ENCODE results near the gene SLX4IP. TPM values are rescaled to one million over a fixed set of nuclear protein-coding genes. Genes with fewer than 3 reads are reported as not detected.

The SLX4IP gene
- total RNA-seq (2014; rRNA removed) (6.4 and 7.1 TPM in 2 replicates), Bru-seq, nascent RNA (percentile 75 among the genes with signal in this experiment), BruChase-seq, experiment 1, labeled RNA remaining after a 6-hour chase (percentile 60 among the genes with signal in this experiment), BruChase-seq, experiment 2, labeled RNA remaining after a 2-hour chase (percentile 72 among the genes with signal in this experiment)
- long read RNA-seq, partial matches to known transcripts: 1 of 20 reads
- long read RNA-seq, other reads (novel, unspliced or antisense): 19 of 20 reads

- H3F3A ChIP-seq (ENCODE audit: low read length, unreplicated experiment): no peaks in the 10 kb centered on the region
- no peaks in the 10 kb centered on the region for H3K27me3 ChIP-seq (ENCODE audit: low read length)
- peak within 1 kb of the TSS; percentile 91 for H3K9ac ChIP-seq (ENCODE audit: low read length)
- H3K4me1 ChIP-seq (ENCODE audit: insufficient read depth, low read length): peaks cover 36% of the 10 kb centered on the region
- peaks cover 79% of the 10 kb centered on the region for H3K79me2 ChIP-seq (ENCODE audit: low read length)
- peak within 1 kb of the TSS; percentile 91 for H2AFZ ChIP-seq (ENCODE audit: low read length)
- ATAC-seq (peak; percentile 68), DNase-seq (peak; percentile 98)
- BruUV-seq (replicated peaks): TSS peak; percentile 83
- H4K20me1 ChIP-seq (ENCODE audit: low read length): no peaks in the 10 kb centered on the region
- no peaks in the 10 kb centered on the region for H3K36me3 ChIP-seq (ENCODE audit: low read depth, low read length)
- POLR2A ChIA-PET (ENCODE audit: unreplicated experiment): interaction anchor here (0.5 to 0.7 kb wide), 7 partner anchors 14 to 1400 kb away, joined by 3 to 6 read pairs (median 4); no protein-coding TSS in a partner anchor
- H3K4me2 ChIP-seq (ENCODE audit: low read length): peak within 1 kb of the TSS; percentile 96
- no peaks in the 10 kb centered on the region for H3K9me3 ChIP-seq (ENCODE audit: low read length)
- TF ChIP-seq EZH2 (IDR thresholded peaks at IDR 0.05; ENCODE audit: low read length, unreplicated experiment): no peak
- TF ChIP-seq EZH2phosphoT487 (IDR thresholded peaks at IDR 0.05; ENCODE audit: borderline replicate concordance, low read length): no peak
- H3K27ac ChIP-seq (ENCODE audit: low read length): peak within 1 kb of the TSS; percentile 79
- intact Hi-C loops (cut with micrococcal nuclease): loop anchor here (1.0 to 5.0 kb wide), 4 partner anchors 20 to 832 kb away; partner anchors contain the start of gene JAG1
- H3K9me2 ChIP-seq (replicated peaks; ENCODE audit: low read length): no peaks in the 10 kb centered on the region
- CTCF ChIA-PET: interaction anchor here (0.6 kb wide), 1 partner anchor 1676 kb away, joined by 9 read pairs; no protein-coding TSS in a partner anchor
- H3K4me3 ChIP-seq (ENCODE audit: low read length): peak within 1 kb of the TSS; percentile 73
These were observed at the start of gene SLX4IP for GRCh38 chr20:10434832-10435812. Gene SLX4IP, plus strand, starts transcription at chr20:10435305. Its CDS starts 22,900 bp downstream, at chr20:10458205.

GRCh38 chr20:10385850-10386544, 49.1 kb upstream of the SLX4IP start:
- CTCF ChIA-PET: no interaction called here
- no peaks in the 10 kb centered on the region for H3K9me3 ChIP-seq (ENCODE audit: low read length)
- no peak overlapping the region for H3K9ac ChIP-seq (ENCODE audit: low read length)
- no TSS peak for BruUV-seq (replicated peaks)
- H3F3A ChIP-seq (ENCODE audit: low read length, unreplicated experiment): no peaks in the 10 kb centered on the region
- peaks cover 12% of the 10 kb centered on the region; the same call in 1 of the 2 replicates for H3K27me3 ChIP-seq (ENCODE audit: low read length)
- no peak for TF ChIP-seq CTCF (conservative IDR thresholded peaks at IDR 0.05; ENCODE audit: low read depth, low read length)
- no peak for TF ChIP-seq EZH2 (IDR thresholded peaks at IDR 0.05; ENCODE audit: low read length, unreplicated experiment)
- TF ChIP-seq EZH2phosphoT487 (IDR thresholded peaks at IDR 0.05; ENCODE audit: borderline replicate concordance, low read length): no peak
- H3K9me2 ChIP-seq (replicated peaks; ENCODE audit: low read length): no peaks in the 10 kb centered on the region
- no peaks in the 10 kb centered on the region for H3K4me1 ChIP-seq (ENCODE audit: insufficient read depth, low read length)
- no peaks in the 10 kb centered on the region for H3K36me3 ChIP-seq (ENCODE audit: low read depth, low read length)
- H2AFZ ChIP-seq (ENCODE audit: low read length): no peak overlapping the region
- POLR2A ChIA-PET (ENCODE audit: unreplicated experiment): no interaction called here
- intact Hi-C loops (cut with micrococcal nuclease): no loop called here
- H3K4me3 ChIP-seq (ENCODE audit: low read length): no peak overlapping the region
- no peaks in the 10 kb centered on the region for H4K20me1 ChIP-seq (ENCODE audit: low read length)
- H3K79me2 ChIP-seq (ENCODE audit: low read length): no peaks in the 10 kb centered on the region
- no peak for ATAC-seq
- no peak for DNase-seq
- H3K4me2 ChIP-seq (ENCODE audit: low read length): no peak overlapping the region
- no peak overlapping the region for H3K27ac ChIP-seq (ENCODE audit: low read length)

- H3K9me3 ChIP-seq (ENCODE audit: low read length): no peaks in the 10 kb centered on the region
- no peak overlapping the region for H3K27ac ChIP-seq (ENCODE audit: low read length)
- H2AFZ ChIP-seq (ENCODE audit: low read length): no peak overlapping the region
These were observed 47.4 kb upstream of the SLX4IP start for GRCh38 chr20:10387686-10388085.

More at GRCh38 chr20:10387686-10388085, 47.4 kb upstream of the SLX4IP start:
- H3K9me2 ChIP-seq (replicated peaks; ENCODE audit: low read length): no peaks in the 10 kb centered on the region
- ATAC-seq (no peak), DNase-seq (no peak)
- no TSS peak for BruUV-seq (replicated peaks)
- H3K79me2 ChIP-seq (ENCODE audit: low read length): no peaks in the 10 kb centered on the region
- H3K4me2 ChIP-seq (ENCODE audit: low read length): no peak overlapping the region
- H3K36me3 ChIP-seq (ENCODE audit: low read depth, low read length): no peaks in the 10 kb centered on the region
- H3K4me3 ChIP-seq (ENCODE audit: low read length): no peak overlapping the region
- no peaks in the 10 kb centered on the region for H3K4me1 ChIP-seq (ENCODE audit: insufficient read depth, low read length)
- POLR2A ChIA-PET (ENCODE audit: unreplicated experiment): no interaction called here
- TF ChIP-seq CTCF (conservative IDR thresholded peaks at IDR 0.05; ENCODE audit: low read depth, low read length) (no peak), EZH2 (IDR thresholded peaks at IDR 0.05; ENCODE audit: low read length, unreplicated experiment) (no peak), EZH2phosphoT487 (IDR thresholded peaks at IDR 0.05; ENCODE audit: borderline replicate concordance, low read length) (no peak)
- H3F3A ChIP-seq (ENCODE audit: low read length, unreplicated experiment): no peaks in the 10 kb centered on the region
- CTCF ChIA-PET: no interaction called here
- intact Hi-C loops (cut with micrococcal nuclease): no loop called here
- no peaks in the 10 kb centered on the region for H4K20me1 ChIP-seq (ENCODE audit: low read length)
- no peak overlapping the region for H3K9ac ChIP-seq (ENCODE audit: low read length)
- H3K27me3 ChIP-seq (ENCODE audit: low read length): peaks cover 12% of the 10 kb centered on the region; the same call in 1 of the 2 replicates

Data from PC-3 (cell line).